Calu3 (cell line): ENCODE results near the gene ANKRD28. TPM values are rescaled to one million over a fixed set of nuclear protein-coding genes. Genes with fewer than 3 reads are reported as not detected.

Source experiments
- BruUV-seq: library from RNA; stranded (reverse); fragments of 400-500 nt; replicated peaks from 2 replicates; lab custom pipeline; 2021; lab: Mats Ljungman, UMichigan
- CTCF ChIA-PET: fragments of 300-600 bp; sonication (Branson Sonifier 250); formaldehyde crosslinking; loops from one replicate; lab custom pipeline; 2022; ENCODE audit warnings: antibody characterized with exemption; lab: Charles Lee
- DNase-seq: peaks from one replicate; pipeline ENCODE4 v3.0.0; 2022
- H3K27ac Mint-ChIP-seq: one replicate; pipeline ENCODE4 v1.8.0; 2022; ENCODE audit warnings: mixed read lengths; ENCODE audit not compliant: unreplicated experiment
- H3K27me3 Mint-ChIP-seq: one replicate; pipeline ENCODE4 v1.8.0; 2022; ENCODE audit warnings: mixed read lengths; ENCODE audit not compliant: unreplicated experiment
- H3K36me3 Mint-ChIP-seq: one replicate; pipeline ENCODE4 v1.8.0; 2022; ENCODE audit warnings: mild to moderate bottlenecking, moderate library complexity, mixed read lengths; ENCODE audit not compliant: insufficient read depth, unreplicated experiment
- H3K4me1 Mint-ChIP-seq: one replicate; pipeline ENCODE4 v1.8.0; 2022; ENCODE audit warnings: mild to moderate bottlenecking, low read depth, mixed read lengths; ENCODE audit not compliant: unreplicated experiment
- H3K4me3 Mint-ChIP-seq: one replicate; pipeline ENCODE4 v1.8.0; 2022; ENCODE audit warnings: mild to moderate bottlenecking, low read depth, moderate library complexity, mixed read lengths; ENCODE audit not compliant: unreplicated experiment
- H3K9me3 Mint-ChIP-seq: one replicate; pipeline ENCODE4 v1.8.0; 2022; ENCODE audit warnings: low read depth, mixed read lengths; ENCODE audit not compliant: unreplicated experiment
- CTCF ChIP-seq: fragments of 200-600 bp; IDR thresholded peaks from one replicate; pipeline ENCODE4 v1.8.0; 2022; ENCODE audit warnings: antibody characterized with exemption; ENCODE audit not compliant: unreplicated experiment
- intact Hi-C: fragments of 100-400 bp; cut with micrococcal nuclease; formaldehyde crosslinking; loops from one replicate; pipeline ENCODE4 v1.10.0; 2022; ENCODE audit not compliant: unreplicated experiment
- total RNA-seq: library from RNA; stranded (reverse); gene quantifications from 2 replicates; pipeline ENCODE4 v1.2.3, GENCODE V29; 2022

The ANKRD28 gene
- total RNA-seq, 1 experiment from 2014 or later: 57.7 TPM

GRCh38 chr3:15665510-15666150 lies 132.1 kb downstream of the ANKRD28 start:
- Mint-ChIP-seq H3K4me1 (no peaks in the 10 kb centered on the region), H3K36me3 (peaks cover 5% of the 10 kb centered on the region), H3K9me3 (no peaks in the 10 kb centered on the region), H3K4me3 (no peak overlapping the region), H3K27me3 (no peaks in the 10 kb centered on the region), H3K27ac (no peak overlapping the region)
- CTCF ChIA-PET: no interaction called here
- DNase-seq: no peak
- no peak for TF ChIP-seq CTCF
- BruUV-seq: no TSS peak
- intact Hi-C loops: no loop called here

GRCh38 chr3:15664144-15664543 lies 133.6 kb downstream of the ANKRD28 start:
- no peak for DNase-seq
- no TSS peak for BruUV-seq
- H3K27ac Mint-ChIP-seq: no peak overlapping the region
- H3K36me3 Mint-ChIP-seq: no peaks in the 10 kb centered on the region
- H3K4me1 Mint-ChIP-seq: no peaks in the 10 kb centered on the region
- H3K9me3 Mint-ChIP-seq: no peaks in the 10 kb centered on the region
- TF ChIP-seq CTCF: no peak
- CTCF ChIA-PET: no interaction called here
- no peaks in the 10 kb centered on the region for H3K27me3 Mint-ChIP-seq
- H3K4me3 Mint-ChIP-seq: no peak overlapping the region
- intact Hi-C loops: no loop called here

GRCh38 chr3:15660055-15660935 lies 137.5 kb downstream of the ANKRD28 start:
- Mint-ChIP-seq H3K9me3 (peaks cover 3% of the 10 kb centered on the region), H3K4me1 (no peaks in the 10 kb centered on the region), H3K4me3 (no peak overlapping the region), H3K27ac (no peak overlapping the region), H3K27me3 (no peaks in the 10 kb centered on the region), H3K36me3 (no peaks in the 10 kb centered on the region)
- DNase-seq: no peak
- BruUV-seq: no TSS peak
- TF ChIP-seq CTCF: no peak
- intact Hi-C loops: no loop called here
- CTCF ChIA-PET: no interaction called here

GRCh38 chr3:15659254-15659975 lies 138.4 kb downstream of the ANKRD28 start:
- CTCF ChIA-PET: no interaction called here
- Mint-ChIP-seq H3K4me3 (no peak overlapping the region), H3K27ac (no peak overlapping the region), H3K27me3 (no peaks in the 10 kb centered on the region), H3K36me3 (no peaks in the 10 kb centered on the region), H3K9me3 (peaks cover 3% of the 10 kb centered on the region), H3K4me1 (no peaks in the 10 kb centered on the region)
- DNase-seq: no peak
- no peak for TF ChIP-seq CTCF
- intact Hi-C loops: no loop called here
- no TSS peak for BruUV-seq
